Measurements from ENCODE around the gene UNC93A.
"Not testable (repeated sequence)": the region's sequence is repeated elsewhere in the genome, so short reads cannot be mapped to it uniquely, and the experiment has no call there.

DNA sequence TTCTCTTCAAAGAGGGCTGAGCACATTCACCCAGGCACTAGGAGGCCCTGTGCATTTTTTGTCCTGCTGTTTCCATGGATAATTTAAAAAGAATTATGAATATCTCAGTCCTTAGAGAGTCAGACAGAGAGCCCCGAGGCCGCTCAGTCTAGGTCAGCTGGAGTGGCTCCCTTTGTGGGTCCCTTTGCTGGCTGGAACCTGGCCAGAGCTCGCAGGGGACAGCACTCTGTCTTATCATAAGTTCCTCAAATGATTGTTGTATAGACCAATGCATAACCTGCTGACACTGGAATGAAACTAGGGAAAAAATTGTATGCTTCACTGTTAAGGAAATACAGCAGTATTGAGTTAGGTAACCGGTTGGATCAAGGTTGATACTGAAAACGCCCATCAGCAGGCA lies 10.6 kb upstream of the UNC93A start:
- TF ChIP-seq, protein P1, sequence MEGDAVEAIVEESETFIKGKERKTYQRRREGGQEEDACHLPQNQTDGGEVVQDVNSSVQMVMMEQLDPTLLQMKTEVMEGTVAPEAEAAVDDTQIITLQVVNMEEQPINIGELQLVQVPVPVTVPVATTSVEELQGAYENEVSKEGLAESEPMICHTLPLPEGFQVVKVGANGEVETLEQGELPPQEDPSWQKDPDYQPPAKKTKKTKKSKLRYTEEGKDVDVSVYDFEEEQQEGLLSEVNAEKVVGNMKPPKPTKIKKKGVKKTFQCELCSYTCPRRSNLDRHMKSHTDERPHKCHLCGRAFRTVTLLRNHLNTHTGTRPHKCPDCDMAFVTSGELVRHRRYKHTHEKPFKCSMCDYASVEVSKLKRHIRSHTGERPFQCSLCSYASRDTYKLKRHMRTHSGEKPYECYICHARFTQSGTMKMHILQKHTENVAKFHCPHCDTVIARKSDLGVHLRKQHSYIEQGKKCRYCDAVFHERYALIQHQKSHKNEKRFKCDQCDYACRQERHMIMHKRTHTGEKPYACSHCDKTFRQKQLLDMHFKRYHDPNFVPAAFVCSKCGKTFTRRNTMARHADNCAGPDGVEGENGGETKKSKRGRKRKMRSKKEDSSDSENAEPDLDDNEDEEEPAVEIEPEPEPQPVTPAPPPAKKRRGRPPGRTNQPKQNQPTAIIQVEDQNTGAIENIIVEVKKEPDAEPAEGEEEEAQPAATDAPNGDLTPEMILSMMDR (IDR thresholded peaks at IDR 0.05) = not testable (repeated sequence)
- not testable (repeated sequence) for TF ChIP-seq POLR2A, POLR2AphosphoS5, EP300 (IDR thresholded peaks at IDR 0.05)

Data from upper lobe of left lung (tissue), 4 donors.